Astrocyte (in vitro differentiated cells and primary cell): ENCODE results near the gene PAM.

Experiments used
- CTCF ChIP-seq: IDR thresholded peaks from 2 replicates; pipeline ENCODE4 v1.5.1; 2011; ENCODE audit warnings: low read depth, mild to moderate bottlenecking, inconsistent platforms, low read length, moderate library complexity; ENCODE audit not compliant: insufficient read depth
- EZH2 ChIP-seq: IDR thresholded peaks from 2 replicates; pipeline ENCODE4 v1.6.1; 2012; ENCODE audit warnings: mild to moderate bottlenecking, low read length, inconsistent platforms; ENCODE audit not compliant: insufficient read depth

DNA sequence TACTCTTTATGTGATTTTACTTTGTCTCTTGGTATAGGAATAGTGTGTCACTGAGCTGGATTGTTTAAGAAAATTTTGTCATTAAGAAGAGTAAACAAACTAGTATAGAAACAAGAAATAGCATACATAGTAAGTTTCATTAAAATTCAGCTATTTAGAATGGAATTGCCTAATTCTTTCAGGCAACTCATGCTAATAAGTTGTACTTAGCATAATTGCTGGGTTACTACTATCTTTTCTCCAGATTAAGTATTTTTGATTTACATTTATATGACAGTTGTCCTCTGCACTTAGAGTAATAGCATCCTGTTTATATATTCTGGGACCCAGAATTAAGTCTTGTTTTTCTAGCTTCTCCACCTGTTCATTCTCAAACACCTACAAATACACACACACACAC, 85.9 kb downstream of the PAM start:
- no peak for TF ChIP-seq CTCF
- no peak for TF ChIP-seq EZH2
